Sigmoid colon (tissue), 7 donors: ENCODE measurements around the gene BBS12. TPM values are rescaled to one million over a fixed set of nuclear protein-coding genes. Genes with fewer than 3 reads are reported as not detected.

Experiments
- DNase-seq: peaks from one replicate; pipeline ENCODE4 v3.0.0-alpha.2; 2019
- H3K27ac ChIP-seq, 4 donors: fragments of 200-600 bp; sonication (generic); one replicate each; pipeline ENCODE4 v1.5.1; 2016 to 2019; ENCODE audit warnings: mild to moderate bottlenecking in 1 of 4
- H3K27me3 ChIP-seq, 3 donors: fragments of 200-600 bp; sonication (generic); one replicate each; pipeline ENCODE4 v1.5.1; 2019; ENCODE audit warnings: mild to moderate bottlenecking in 1 of 3
- H3K36me3 ChIP-seq, 4 donors: fragments of 200-600 bp; sonication (generic); one replicate each; pipeline ENCODE4 v1.5.1; 2016 to 2019
- H3K4me1 ChIP-seq, 4 donors: fragments of 200-600 bp; sonication (generic); one replicate each; pipeline ENCODE4 v1.5.1; 2017 to 2019
- H3K4me3 ChIP-seq, 4 donors: fragments of 200-600 bp; sonication (generic); one replicate each; pipeline ENCODE4 v1.5.1; 2017 to 2019; ENCODE audit warnings: mild to moderate bottlenecking in 2 of 4, moderate library complexity in 1 of 4
- H3K9me3 ChIP-seq, 4 donors: fragments of 200-600 bp in 3 of 4; sonication (generic) in 3 of 4; one replicate each; pipeline versions ENCODE4 v1.5.1 to v1.6.1; 2013 to 2019
- EP300 ChIP-seq, 4 donors: sonication (generic); formaldehyde crosslinking; IDR thresholded peaks; one replicate each; pipeline ENCODE4 v1.6.1; 2017; ENCODE audit warnings: antibody characterized with exemption in 4 of 4
- POLR2A ChIP-seq, 2 donors: fragments of 450-650 bp; IDR thresholded peaks; one replicate each; pipeline ENCODE4 v1.6.1; 2016; ENCODE audit warnings: antibody characterized with exemption in 2 of 2, mild to moderate bottlenecking in 2 of 2, moderate library complexity in 2 of 2
- POLR2AphosphoS5 ChIP-seq, 4 donors: sonication (generic); formaldehyde crosslinking; IDR thresholded peaks; one replicate each; pipeline ENCODE4 v1.6.1; 2017; ENCODE audit warnings: antibody characterized with exemption in 4 of 4
- WGBS, 2 donors: extraction: QIAGEN DNeasy Blood & Tissue Kit; methylation state at CpG; one replicate each; pipeline ENCODE4 v1.1.7; 2013; 5-methylcytosine and 5-hydroxymethylcytosine counted together
- intact Hi-C: fragments of 100-400 bp; cut with DNase I; formaldehyde crosslinking; loops from one replicate; pipeline ENCODE4 v1.15.1; 2023
- polyA plus RNA-seq, 3 donors: library from polyadenylated mRNA; stranded (reverse); fragments of 200-250 nt; gene quantifications; one replicate each; pipeline ENCODE4 v1.2.3, GENCODE V29; 2013
- total RNA-seq, 4 donors: library from RNA; depleted of rRNA; stranded (reverse); fragments of >200 nt; gene quantifications; one replicate each; pipeline ENCODE4 v1.1.0, GENCODE V29; 2016
- TF ChIP-seq, protein P1 (sequence below), 4 experiments: fragments of 450-650 bp in 3 of 4; fragments of 200-600 bp in 1 of 4; IDR thresholded peaks; one replicate each; pipeline ENCODE4 v1.5.1; 2016 to 2019; ENCODE audit warnings: antibody characterized with exemption in 4 of 4, mild to moderate bottlenecking in 3 of 4, moderate library complexity in 2 of 4
- donor health status: healthy with polysubstance abuse.
- donor health status: Bipolar disorder and iron deficiency.
- donor health status: healthy.

BBS12 gene
- total and polyA plus RNA-seq, 7 donors = 1.8 to 5.1 (median 3.4) TPM

DNA sequence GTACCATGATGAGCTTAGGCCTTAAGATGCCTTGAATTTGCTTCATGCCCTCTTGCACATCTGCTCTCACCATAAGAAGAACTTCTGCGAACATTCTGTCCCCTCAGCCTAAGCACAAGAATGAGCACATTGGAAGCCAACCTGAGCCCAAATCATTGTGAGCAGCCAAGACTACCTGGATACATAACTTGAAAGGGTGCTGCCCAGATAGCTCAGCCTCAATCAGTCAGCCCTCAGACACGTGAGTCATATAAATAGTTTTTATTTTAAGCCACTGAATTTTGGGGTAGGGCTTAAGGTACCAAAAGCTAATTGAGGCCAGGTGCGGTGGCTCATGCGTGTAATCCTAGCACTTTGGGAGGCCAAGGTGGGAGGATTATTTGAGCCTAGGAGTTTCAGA is 27.5 kb upstream of the BBS12 start:
- intact Hi-C loops = no loop called here
- Histone ChIP-seq H3K4me3 (no peak overlapping the region), H3K27ac (no peak overlapping the region), H3K27me3 (no peaks in the 10 kb centered on the region), H3K9me3 (no peaks in the 10 kb centered on the region), H3K4me1 (no peaks in the 10 kb centered on the region), H3K36me3 (no peaks in the 10 kb centered on the region)
- TF ChIP-seq, protein P1, sequence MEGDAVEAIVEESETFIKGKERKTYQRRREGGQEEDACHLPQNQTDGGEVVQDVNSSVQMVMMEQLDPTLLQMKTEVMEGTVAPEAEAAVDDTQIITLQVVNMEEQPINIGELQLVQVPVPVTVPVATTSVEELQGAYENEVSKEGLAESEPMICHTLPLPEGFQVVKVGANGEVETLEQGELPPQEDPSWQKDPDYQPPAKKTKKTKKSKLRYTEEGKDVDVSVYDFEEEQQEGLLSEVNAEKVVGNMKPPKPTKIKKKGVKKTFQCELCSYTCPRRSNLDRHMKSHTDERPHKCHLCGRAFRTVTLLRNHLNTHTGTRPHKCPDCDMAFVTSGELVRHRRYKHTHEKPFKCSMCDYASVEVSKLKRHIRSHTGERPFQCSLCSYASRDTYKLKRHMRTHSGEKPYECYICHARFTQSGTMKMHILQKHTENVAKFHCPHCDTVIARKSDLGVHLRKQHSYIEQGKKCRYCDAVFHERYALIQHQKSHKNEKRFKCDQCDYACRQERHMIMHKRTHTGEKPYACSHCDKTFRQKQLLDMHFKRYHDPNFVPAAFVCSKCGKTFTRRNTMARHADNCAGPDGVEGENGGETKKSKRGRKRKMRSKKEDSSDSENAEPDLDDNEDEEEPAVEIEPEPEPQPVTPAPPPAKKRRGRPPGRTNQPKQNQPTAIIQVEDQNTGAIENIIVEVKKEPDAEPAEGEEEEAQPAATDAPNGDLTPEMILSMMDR (IDR thresholded peaks at IDR 0.05) = no peak
- no peak for TF ChIP-seq POLR2A (IDR thresholded peaks at IDR 0.05)
- no peak for TF ChIP-seq EP300 (IDR thresholded peaks at IDR 0.05)
- TF ChIP-seq POLR2AphosphoS5 (IDR thresholded peaks at IDR 0.05) = no peak
- DNase-seq = no peak
- 89% methylated on average over 4 of the region's 4 CpGs for WGBS, 2 donors

DNA sequence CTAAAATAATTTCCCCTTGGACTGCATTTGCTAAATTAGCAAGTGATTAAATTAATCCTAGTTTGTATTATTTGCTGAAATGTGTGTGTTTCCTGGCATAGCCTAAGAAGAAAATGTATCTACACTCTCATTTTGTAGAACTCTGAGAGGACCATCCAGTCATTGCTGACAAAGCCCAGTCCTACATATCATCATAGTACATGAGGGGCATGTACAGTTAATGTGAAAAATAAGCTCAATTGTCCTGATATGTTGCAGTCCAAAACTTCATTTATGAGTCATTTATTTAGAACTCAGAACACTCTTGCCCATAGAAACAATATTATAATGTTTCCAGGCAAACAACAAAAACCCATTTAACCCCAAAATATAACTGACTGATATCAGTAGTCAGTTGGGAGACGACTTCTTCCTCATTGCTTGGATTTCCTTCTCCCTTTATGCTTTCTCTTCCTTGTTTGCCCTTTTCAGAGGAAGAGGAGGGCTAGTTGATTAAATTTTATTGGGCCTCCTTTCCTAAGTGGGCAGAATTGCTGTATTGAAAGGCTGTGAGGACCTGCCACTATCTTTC is 26.9 kb upstream of the BBS12 start:
- 8 to 50% methylated on average over 1 of the region's 1 CpG for WGBS, 2 donors
- Histone ChIP-seq H3K9me3 (no peaks in the 10 kb centered on the region), H3K27me3 (no peaks in the 10 kb centered on the region), H3K36me3 (no peaks in the 10 kb centered on the region), H3K27ac (no peak overlapping the region), H3K4me3 (no peak overlapping the region), H3K4me1 (no peaks in the 10 kb centered on the region)
- TF ChIP-seq POLR2A (IDR thresholded peaks at IDR 0.05) (no peak), EP300 (IDR thresholded peaks at IDR 0.05) (no peak), POLR2AphosphoS5 (IDR thresholded peaks at IDR 0.05) (no peak)
- TF ChIP-seq, protein P1 (IDR thresholded peaks at IDR 0.05) = no peak
- intact Hi-C loops = no loop called here
- DNase-seq = no peak

DNA sequence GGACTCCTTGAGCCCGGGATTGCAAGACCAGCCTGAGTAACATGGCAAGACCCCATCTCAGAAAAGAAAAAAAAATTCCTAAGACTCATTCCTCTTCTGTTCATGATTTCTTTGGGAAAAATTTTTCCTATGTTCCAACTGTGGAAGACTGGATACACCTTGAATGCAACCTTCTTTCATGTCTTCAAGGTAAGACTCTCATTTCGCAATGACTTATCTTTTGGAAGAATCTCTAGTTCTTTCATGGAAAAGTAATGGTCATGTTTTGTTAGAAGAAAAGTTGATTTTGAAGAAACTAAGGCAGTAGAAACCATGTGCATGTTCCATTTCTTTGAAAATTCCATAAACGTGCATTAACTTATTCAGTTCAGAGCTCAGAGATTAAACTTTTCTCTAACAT is 26.0 kb upstream of the BBS12 start:
- Histone ChIP-seq H3K9me3 (no peaks in the 10 kb centered on the region), H3K4me3 (no peak overlapping the region), H3K36me3 (no peaks in the 10 kb centered on the region), H3K27ac (no peak overlapping the region), H3K4me1 (no peaks in the 10 kb centered on the region), H3K27me3 (no peaks in the 10 kb centered on the region)
- WGBS, 2 donors = 95 to 97% methylated on average over 3 of the region's 3 CpGs
- intact Hi-C loops = no loop called here
- no peak for TF ChIP-seq EP300 (IDR thresholded peaks at IDR 0.05)
- TF ChIP-seq POLR2AphosphoS5 (IDR thresholded peaks at IDR 0.05) = no peak
- no peak for TF ChIP-seq POLR2A (IDR thresholded peaks at IDR 0.05)
- TF ChIP-seq, protein P1 (IDR thresholded peaks at IDR 0.05) = no peak
- no peak for DNase-seq

DNA sequence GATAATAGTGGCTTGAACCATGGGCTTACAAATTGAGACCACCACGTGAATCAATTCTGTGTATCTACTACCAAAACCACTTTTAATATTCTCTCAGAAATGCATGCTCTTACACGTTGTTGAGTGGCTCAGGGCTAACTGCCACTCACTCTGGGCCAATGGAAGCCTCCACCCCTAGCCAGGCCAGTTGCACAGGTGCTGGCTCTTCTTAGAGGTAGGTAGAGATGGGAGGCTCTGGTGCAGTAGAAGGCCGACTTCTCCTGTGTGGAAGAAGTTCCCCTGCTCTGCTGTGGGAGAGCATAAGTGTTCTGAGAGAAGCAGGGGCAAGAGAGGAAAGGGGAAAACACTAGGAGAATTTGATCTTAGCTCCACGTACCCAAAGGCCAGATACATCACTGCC is 25.0 kb upstream of the BBS12 start:
- TF ChIP-seq POLR2A (IDR thresholded peaks at IDR 0.05) (no peak), EP300 (IDR thresholded peaks at IDR 0.05) (no peak), POLR2AphosphoS5 (IDR thresholded peaks at IDR 0.05) (no peak)
- TF ChIP-seq, protein P1 (IDR thresholded peaks at IDR 0.05) = no peak
- 86 to 89% methylated on average over 4 of the region's 4 CpGs for WGBS, 2 donors
- intact Hi-C loops = no loop called here

DNA sequence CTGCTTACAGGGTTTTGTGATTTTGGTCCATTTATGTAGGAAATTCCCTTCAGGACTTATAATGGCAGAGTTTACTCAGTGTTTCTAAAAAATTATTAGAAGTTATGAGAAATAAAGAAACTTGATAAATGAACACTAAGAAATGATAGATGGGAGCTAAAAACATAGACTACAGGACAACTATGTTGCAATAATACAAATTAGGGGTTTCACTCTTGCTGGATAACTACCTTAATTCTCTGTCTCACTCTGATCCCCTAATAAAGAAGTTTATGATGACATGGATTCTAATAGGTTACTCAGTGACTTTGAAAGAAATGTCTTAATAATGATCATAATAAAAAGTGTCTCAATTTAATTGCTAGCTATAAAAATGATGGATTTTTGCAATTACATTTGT is 23.3 kb upstream of the BBS12 start:
- H3K27ac ChIP-seq = no peak overlapping the region
- H3K4me3 ChIP-seq = no peak overlapping the region
- H3K36me3 ChIP-seq = no peaks in the 10 kb centered on the region
- TF ChIP-seq POLR2AphosphoS5 (IDR thresholded peaks at IDR 0.05) (no peak), POLR2A (IDR thresholded peaks at IDR 0.05) (no peak), EP300 (IDR thresholded peaks at IDR 0.05) (no peak)
- TF ChIP-seq, protein P1 (IDR thresholded peaks at IDR 0.05) = no peak
- DNase-seq = no peak
- no peaks in the 10 kb centered on the region for H3K9me3 ChIP-seq
- intact Hi-C loops = no loop called here
- H3K27me3 ChIP-seq = no peaks in the 10 kb centered on the region
- H3K4me1 ChIP-seq = no peaks in the 10 kb centered on the region

More for the DNA sequence above, 25.0 kb upstream of the BBS12 start:
- Histone ChIP-seq H3K36me3 (no peaks in the 10 kb centered on the region), H3K27ac (no peak overlapping the region), H3K27me3 (no peaks in the 10 kb centered on the region), H3K4me1 (no peaks in the 10 kb centered on the region), H3K4me3 (no peak overlapping the region), H3K9me3 (no peaks in the 10 kb centered on the region)
- no peak for DNase-seq
